Trophoblast cell (in vitro differentiated cells and primary cell): Measurements from ENCODE around the gene AGBL1.

Source experiments
- DNase-seq, 2 donors: peaks; one replicate each; pipeline ENCODE4 v3.0.0-alpha.2; 2016
- H2AFZ ChIP-seq: 2 replicates; pipeline ENCODE4 v1.6.1; 2013; ENCODE audit warnings: low read length, moderate library complexity, mild to moderate bottlenecking; ENCODE audit not compliant: insufficient read depth, poor library complexity
- H2AK5ac ChIP-seq: 2 replicates; pipeline ENCODE4 v1.6.1; 2013; ENCODE audit warnings: mild to moderate bottlenecking, low read length
- H2BK120ac ChIP-seq: 2 replicates; pipeline ENCODE4 v1.6.1; 2013; ENCODE audit warnings: low read length, mild to moderate bottlenecking, moderate library complexity; ENCODE audit not compliant: insufficient read depth, poor library complexity
- H2BK12ac ChIP-seq: 2 replicates; pipeline ENCODE4 v1.6.1; 2013; ENCODE audit warnings: mild to moderate bottlenecking, low read length, moderate library complexity
- H2BK5ac ChIP-seq: 2 replicates; pipeline ENCODE4 v1.6.1; 2013; ENCODE audit warnings: low read length, low read depth, moderate library complexity, mild to moderate bottlenecking; ENCODE audit not compliant: poor library complexity
- H3K14ac ChIP-seq: 2 replicates; pipeline ENCODE4 v1.6.1; 2013; ENCODE audit warnings: mild to moderate bottlenecking, low read length
- H3K18ac ChIP-seq: 2 replicates; pipeline ENCODE4 v1.6.1; 2013; ENCODE audit warnings: mild to moderate bottlenecking, low read length
- H3K23ac ChIP-seq: 2 replicates; pipeline ENCODE4 v1.6.1; 2013; ENCODE audit warnings: low read length
- H3K27ac ChIP-seq: 2 replicates; pipeline ENCODE4 v1.5.1; 2013; ENCODE audit warnings: low read depth, mild to moderate bottlenecking, inconsistent platforms, low read length, moderate library complexity
- H3K27me3 ChIP-seq: 2 replicates; pipeline ENCODE4 v1.6.1; 2013; ENCODE audit warnings: inconsistent platforms, mild to moderate bottlenecking, low read length, moderate library complexity; ENCODE audit not compliant: insufficient read depth
- H3K36me3 ChIP-seq, 2 experiments: 1 replicate in 1 of 2; 2 replicates in 1 of 2; pipeline ENCODE4 v1.6.1; 2013; ENCODE audit warnings: low read length in 2 of 2, mild to moderate bottlenecking in 2 of 2, moderate library complexity in 1 of 2; ENCODE audit not compliant: insufficient read depth in 2 of 2, control insufficient read depth in 1 of 2
- H3K4ac ChIP-seq: 2 replicates; pipeline ENCODE4 v1.6.1; 2013; ENCODE audit warnings: low read depth, mild to moderate bottlenecking, low read length, moderate library complexity
- H3K4me1 ChIP-seq, 2 experiments: 1 replicate in 1 of 2; 2 replicates in 1 of 2; pipeline ENCODE4 v1.6.1; 2013; ENCODE audit warnings: low read length in 2 of 2, mild to moderate bottlenecking in 2 of 2, moderate library complexity in 1 of 2; ENCODE audit not compliant: insufficient read depth in 2 of 2, control insufficient read depth in 1 of 2
- H3K4me2 ChIP-seq: 2 replicates; pipeline ENCODE4 v1.6.1; 2013; ENCODE audit warnings: inconsistent platforms, mild to moderate bottlenecking, low read length, moderate library complexity
- H3K4me3 ChIP-seq: 2 replicates; pipeline ENCODE4 v1.5.1; 2013; ENCODE audit warnings: mild to moderate bottlenecking, low read depth, low read length, inconsistent platforms
- H3K79me1 ChIP-seq: one replicate; pipeline ENCODE4 v1.6.1; 2013; ENCODE audit warnings: low read length
- H3K79me2 ChIP-seq: 2 replicates; pipeline ENCODE4 v1.6.1; 2013; ENCODE audit warnings: low read length, mild to moderate bottlenecking; ENCODE audit not compliant: control insufficient read depth, insufficient read depth, poor library complexity
- H3K9ac ChIP-seq: 2 replicates; pipeline ENCODE4 v1.6.1; 2013; ENCODE audit warnings: mild to moderate bottlenecking, low read length
- H3K9me3 ChIP-seq: 2 replicates; pipeline ENCODE4 v1.6.1; 2013; ENCODE audit warnings: low read depth, mild to moderate bottlenecking, control low read depth, inconsistent platforms, low read length; ENCODE audit not compliant: insufficient read depth
- H4K12ac ChIP-seq: 2 replicates; pipeline ENCODE4 v1.6.1; 2013; ENCODE audit warnings: low read depth, mild to moderate bottlenecking, low read length, moderate library complexity
- H4K8ac ChIP-seq: 2 replicates; pipeline ENCODE4 v1.6.1; 2013; ENCODE audit warnings: low read depth, mild to moderate bottlenecking, low read length, moderate library complexity
- H4K91ac ChIP-seq: one replicate; pipeline ENCODE4 v1.6.1; 2013; ENCODE audit warnings: low read depth, mild to moderate bottlenecking, low read length, moderate library complexity
- WGBS: extraction: QIAGEN DNeasy Blood & Tissue Kit; methylation state at CpG from one replicate; pipeline ENCODE4 v1.1.7; 2013; ENCODE audit warnings: missing lambda C conversion rate; ENCODE audit not compliant: insufficient read length, insufficient coverage; ENCODE audit errors: extremely low coverage; 5-methylcytosine and 5-hydroxymethylcytosine counted together

Gene AGBL1

GRCh38 chr15:86263230-86263629, 183.6 kb downstream of the AGBL1 start:
- Histone ChIP-seq H4K8ac (no peak overlapping the region), H3K27ac (no peak overlapping the region), H3K23ac (no peak overlapping the region), H3K18ac (no peak overlapping the region), H3K4me2 (no peak overlapping the region), H2BK120ac (no peak overlapping the region), H2BK12ac (no peak overlapping the region), H4K12ac (no peak overlapping the region), H4K91ac (no peak overlapping the region), H3K9me3 (no peaks in the 10 kb centered on the region), H3K36me3 (no peaks in the 10 kb centered on the region), H3K79me1 (no peaks in the 10 kb centered on the region), H2AFZ (no peak overlapping the region), H2BK5ac (no peak overlapping the region), H3K4ac (no peak overlapping the region), H3K27me3 (no peaks in the 10 kb centered on the region), H3K14ac (no peak overlapping the region), H2AK5ac (no peak overlapping the region), H3K9ac (no peak overlapping the region), H3K4me3 (no peak overlapping the region), H3K4me1 (no peaks in the 10 kb centered on the region), H3K79me2 (no peaks in the 10 kb centered on the region)
- DNase-seq = no peak
- WGBS = no CpG with 5 or more reads among the region's 2 CpGs

GRCh38 chr15:86266896-86267484, 187.3 kb downstream of the AGBL1 start:
- no peak for DNase-seq
- Histone ChIP-seq H2BK12ac (no peak overlapping the region), H3K79me2 (no peaks in the 10 kb centered on the region), H2BK120ac (no peak overlapping the region), H3K4me3 (no peak overlapping the region), H3K4me1 (no peaks in the 10 kb centered on the region), H3K4me2 (no peak overlapping the region), H4K91ac (no peak overlapping the region), H3K36me3 (no peaks in the 10 kb centered on the region), H3K9me3 (no peaks in the 10 kb centered on the region), H3K27ac (no peak overlapping the region), H3K23ac (no peak overlapping the region), H4K12ac (no peak overlapping the region), H2AFZ (no peak overlapping the region), H2AK5ac (no peak overlapping the region), H3K9ac (no peak overlapping the region), H3K18ac (no peak overlapping the region), H3K4ac (no peak overlapping the region), H3K79me1 (no peaks in the 10 kb centered on the region), H2BK5ac (no peak overlapping the region), H3K14ac (no peak overlapping the region), H4K8ac (no peak overlapping the region), H3K27me3 (no peaks in the 10 kb centered on the region)
- no CpG with 5 or more reads among the region's 6 CpGs for WGBS

GRCh38 chr15:86267892-86268291, 188.2 kb downstream of the AGBL1 start:
- Histone ChIP-seq H3K36me3 (no peaks in the 10 kb centered on the region), H2BK5ac (no peak overlapping the region), H2AFZ (no peak overlapping the region), H3K18ac (no peak overlapping the region), H3K27ac (no peak overlapping the region), H4K12ac (no peak overlapping the region), H3K9me3 (no peaks in the 10 kb centered on the region), H4K8ac (no peak overlapping the region), H3K14ac (no peak overlapping the region), H3K4me2 (no peak overlapping the region), H2BK12ac (no peak overlapping the region), H4K91ac (no peak overlapping the region), H2BK120ac (no peak overlapping the region), H2AK5ac (no peak overlapping the region), H3K4me3 (no peak overlapping the region), H3K23ac (no peak overlapping the region), H3K79me2 (no peaks in the 10 kb centered on the region), H3K27me3 (no peaks in the 10 kb centered on the region), H3K9ac (no peak overlapping the region), H3K4ac (no peak overlapping the region), H3K4me1 (no peaks in the 10 kb centered on the region), H3K79me1 (no peaks in the 10 kb centered on the region)
- DNase-seq = no peak
- WGBS = no CpG with 5 or more reads among the region's 4 CpGs

GRCh38 chr15:86268558-86268957, 188.9 kb downstream of the AGBL1 start:
- H3K4ac ChIP-seq = no peak overlapping the region
- no peaks in the 10 kb centered on the region for H3K27me3 ChIP-seq
- H3K14ac ChIP-seq = no peak overlapping the region
- no peak overlapping the region for H2AFZ ChIP-seq
- no peak overlapping the region for H4K91ac ChIP-seq
- H3K18ac ChIP-seq = no peak overlapping the region
- H3K9me3 ChIP-seq = no peaks in the 10 kb centered on the region
- no peak overlapping the region for H4K8ac ChIP-seq
- no peak overlapping the region for H3K27ac ChIP-seq
- no peak overlapping the region for H3K4me3 ChIP-seq
- WGBS = no CpG with 5 or more reads among the region's 1 CpG
- H3K36me3 ChIP-seq = no peaks in the 10 kb centered on the region
- H2BK12ac ChIP-seq = no peak overlapping the region
- H3K9ac ChIP-seq = no peak overlapping the region
- no peak overlapping the region for H3K4me2 ChIP-seq
- H3K79me1 ChIP-seq = no peaks in the 10 kb centered on the region
- H2BK5ac ChIP-seq = no peak overlapping the region
- H3K79me2 ChIP-seq = no peaks in the 10 kb centered on the region
- no peak overlapping the region for H2AK5ac ChIP-seq
- no peak overlapping the region for H2BK120ac ChIP-seq
- DNase-seq = no peak
- H3K23ac ChIP-seq = no peak overlapping the region
- H4K12ac ChIP-seq = no peak overlapping the region
- H3K4me1 ChIP-seq = no peaks in the 10 kb centered on the region
